Adrenal gland (tissue), 12 donors: ENCODE results near the gene AGAP1. TPM values are rescaled to one million over a fixed set of nuclear protein-coding genes. Genes with fewer than 3 reads are reported as not detected.

Source experiments
- DNase-seq, 7 donors: peaks; one replicate each; pipeline ENCODE4 v3.0.0-alpha.2; 2019 to 2020
- H3K27ac ChIP-seq, 5 donors: fragments of 200-600 bp; sonication (generic) in 4 of 5; 1 replicate in 3 of 5; 2 replicates in 2 of 5; pipeline versions ENCODE4 v1.5.1 to v1.8.0; 2016 to 2020; ENCODE audit warnings: mild to moderate bottlenecking in 1 of 5
- H3K27me3 ChIP-seq: fragments of 200-600 bp; 2 replicates; pipeline ENCODE4 v1.8.0; 2021
- H3K36me3 ChIP-seq, 2 donors: fragments of 200-600 bp; replicated peaks in 1 of 2; 1 replicate in 1 of 2; 2 replicates in 1 of 2; pipeline versions ENCODE4 v1.5.1 to v1.8.0; 2018 to 2022
- H3K4me1 ChIP-seq, 2 donors: fragments of 200-600 bp; replicated peaks in 1 of 2; 1 replicate in 1 of 2; 2 replicates in 1 of 2; pipeline versions ENCODE4 v1.5.1 to v1.8.0; 2018 to 2021
- H3K4me3 ChIP-seq, 4 donors: fragments of 200-600 bp; sonication (generic) in 3 of 4; one replicate each; pipeline ENCODE4 v1.5.1; 2016 to 2018
- H3K9me3 ChIP-seq, 3 donors: fragments of 200-600 bp; sonication (generic) in 1 of 3; replicated peaks in 1 of 3; 1 replicate in 2 of 3; 2 replicates in 1 of 3; pipeline versions ENCODE4 v1.5.1 to v1.8.0; 2016 to 2021
- CTCF ChIP-seq, 6 experiments: fragments of 450-650 bp in 4 of 6; fragments of 200-600 bp in 2 of 6; sonication (generic) in 1 of 6; IDR thresholded peaks; 1 replicate in 5 of 6; 2 replicates in 1 of 6; pipeline versions ENCODE4 v1.5.1 to v1.8.0; 2016 to 2021; ENCODE audit warnings: antibody characterized with exemption in 6 of 6, mild to moderate bottlenecking in 2 of 6, moderate library complexity in 1 of 6
- POLR2A ChIP-seq, 2 donors: fragments of 450-650 bp; IDR thresholded peaks; one replicate each; pipeline ENCODE4 v1.6.1; 2017; ENCODE audit warnings: antibody characterized with exemption in 2 of 2, mild to moderate bottlenecking in 2 of 2, moderate library complexity in 1 of 2
- WGBS, 4 donors: extraction: QIAGEN DNeasy Blood & Tissue Kit in 2 of 4; methylation state at CpG; one replicate each; pipeline versions ENCODE4 v1.1.5 to v1.1.7; 2013 to 2017; 5-methylcytosine and 5-hydroxymethylcytosine counted together
- intact Hi-C, 2 donors: fragments of 100-400 bp; cut with DNase I; formaldehyde crosslinking; loops; one replicate each; pipeline versions ENCODE4 v1.14.1 to v1.15.0; 2022 to 2023
- polyA plus RNA-seq, 3 donors: library from polyadenylated mRNA; stranded (reverse); fragments of 200-250 nt in 2 of 3; fragments of 350-450 nt in 1 of 3; fragmentation: Illumina TruSeq in 1 of 3; extraction: RNeasy Lipid Tissue Mini Kit (QIAGEN cat#74804) in 1 of 3; gene quantifications; one replicate each; pipeline ENCODE4 v1.2.3, GENCODE V29; 2013 to 2014
- total RNA-seq, 9 donors: library from RNA; depleted of rRNA in 4 of 9; stranded (reverse); fragments of >200 nt in 4 of 9; fragments of 120-200 nt in 1 of 9; fragmentation: NEBNext Ultra II Directional in 1 of 9; extraction: Animal tissue kit (Norgen Biotek cat#: 25700) in 1 of 9; gene quantifications; one replicate each; pipeline versions ENCODE4 v1.1.0 to v1.2.4, GENCODE V29; 2013 to 2023
- donor health status: healthy with polysubstance abuse.
- donor health status: Bipolar disorder and iron deficiency.
- donor health status: DM: yes; HTN: yes; CAD: no.
- donor health status: DM: no; HTN: no; CAD: no.
- donor health status: DM: no; HTN: no; CAD: no.
- donor health status: DM: yes; HTN: yes; CAD: no.

The AGAP1 gene
- total and polyA plus RNA-seq, 12 donors, result 5.3 to 29.6 (median 17.7) TPM

GRCh38 chr2:235523486-235524150 lies 29.8 kb downstream of the AGAP1 start:
- H3K4me1 ChIP-seq, result no peaks in the 10 kb centered on the region
- no peaks in the 10 kb centered on the region for H3K27me3 ChIP-seq
- TF ChIP-seq POLR2A (IDR thresholded peaks at IDR 0.05) (no peak), CTCF (IDR thresholded peaks at IDR 0.05) (no peak)
- DNase-seq, result no peak
- H3K27ac ChIP-seq, result no peak overlapping the region
- H3K36me3 ChIP-seq, result no peaks in the 10 kb centered on the region
- no peaks in the 10 kb centered on the region for H3K9me3 ChIP-seq
- WGBS, 4 donors, result 83 to 100% (median 92%) methylated on average over 2 to 18 of the region's 18 CpGs
- no peak overlapping the region for H3K4me3 ChIP-seq
- intact Hi-C loops, result no loop called here

GRCh38 chr2:235526166-235526565 lies 32.3 kb downstream of the AGAP1 start:
- TF ChIP-seq CTCF (IDR thresholded peaks at IDR 0.05), result no peak
- TF ChIP-seq POLR2A (IDR thresholded peaks at IDR 0.05), result no peak
- Histone ChIP-seq H3K27me3 (no peaks in the 10 kb centered on the region), H3K27ac (no peak overlapping the region), H3K9me3 (no peaks in the 10 kb centered on the region), H3K4me3 (no peak overlapping the region), H3K36me3 (no peaks in the 10 kb centered on the region), H3K4me1 (no peaks in the 10 kb centered on the region)
- WGBS, 4 donors, result 88 to 90% (median 88%) methylated on average over 1 of the region's 1 CpG
- DNase-seq, result no peak
- intact Hi-C loops, result no loop called here

DNA sequence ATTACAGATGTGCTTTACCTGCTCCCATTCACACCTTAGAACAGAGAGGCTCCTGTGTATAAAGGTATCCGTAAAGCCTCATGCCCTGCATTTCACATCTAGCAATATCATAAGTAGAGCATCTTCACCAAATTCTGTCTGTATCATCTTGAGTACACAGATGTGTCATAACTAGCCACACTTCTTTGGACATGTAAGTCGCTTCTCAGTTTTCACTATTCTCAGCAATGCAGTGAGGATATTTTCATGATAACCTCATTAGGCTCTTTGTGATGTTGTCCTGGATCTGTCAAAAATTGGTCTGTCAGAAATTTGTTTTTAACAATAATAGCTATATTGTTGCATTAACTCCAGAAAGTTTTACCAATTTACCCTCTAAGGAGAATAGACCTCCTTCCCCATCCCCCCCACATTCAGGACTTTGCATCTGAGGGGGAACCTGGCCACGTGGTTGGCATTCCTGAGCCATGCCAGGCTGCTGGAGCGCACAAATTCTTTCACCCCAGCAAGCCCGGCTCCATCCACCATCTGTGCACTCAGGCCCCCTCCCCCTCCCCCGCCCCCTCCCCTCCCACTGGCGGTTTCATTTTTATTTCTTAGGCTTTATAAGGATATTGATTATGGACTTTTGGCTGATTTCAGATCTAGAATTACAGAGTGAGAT lies 34.1 kb downstream of the AGAP1 start:
- no peak overlapping the region for H3K27ac ChIP-seq
- H3K9me3 ChIP-seq, result no peaks in the 10 kb centered on the region
- DNase-seq, result no peak
- intact Hi-C loops, result no loop called here
- no peaks in the 10 kb centered on the region for H3K27me3 ChIP-seq
- H3K36me3 ChIP-seq, result no peaks in the 10 kb centered on the region
- H3K4me1 ChIP-seq, result no peaks in the 10 kb centered on the region
- no peak overlapping the region for H3K4me3 ChIP-seq
- 48 to 86% (median 76%) methylated on average over 6 to 7 of the region's 7 CpGs for WGBS, 4 donors
- TF ChIP-seq CTCF (IDR thresholded peaks at IDR 0.05) (no peak), POLR2A (IDR thresholded peaks at IDR 0.05) (no peak)

- Histone ChIP-seq H3K36me3 (no peaks in the 10 kb centered on the region), H3K9me3 (no peaks in the 10 kb centered on the region), H3K27ac (no peak overlapping the region), H3K4me1 (no peaks in the 10 kb centered on the region), H3K27me3 (no peaks in the 10 kb centered on the region), H3K4me3 (no peak overlapping the region)
- 94 to 97% (median 96%) methylated on average over 3 of the region's 3 CpGs for WGBS, 4 donors
- intact Hi-C loops, result no loop called here
- no peak for TF ChIP-seq POLR2A (IDR thresholded peaks at IDR 0.05)
- no peak for TF ChIP-seq CTCF (IDR thresholded peaks at IDR 0.05)
- no peak for DNase-seq
Observed at GRCh38 chr2:235529621-235530020, 35.8 kb downstream of the AGAP1 start.
